K562 (cell line): ENCODE measurements around the gene PRKG1. TPM values are rescaled to one million over a fixed set of nuclear protein-coding genes. Genes with fewer than 3 reads are reported as not detected.

ENCODE experiments used
- CHD1 ChIP-seq: fragments of 200-600 bp; sonication (generic); IDR thresholded peaks from one replicate; pipeline ENCODE4 v1.6.1; 2012; ENCODE audit warnings: mild to moderate bottlenecking, moderate library complexity, low read length, inconsistent platforms
- GABPA ChIP-seq: fragments of 200-800 bp; sonication (Bioruptor generic); conservative IDR thresholded peaks from 2 replicates; pipeline ENCODE4 v1.6.1; 2016; ENCODE audit warnings: low read depth, missing genetic modification characterization, missing compliant biosample characterization
- SRSF3 ChIP-seq: fragments of 200-400 bp; formaldehyde crosslinking; IDR thresholded peaks from 2 replicates; pipeline ENCODE4 v1.6.1; 2016; ENCODE audit warnings: mild to moderate bottlenecking, low read length, moderate library complexity; ENCODE audit not compliant: insufficient read depth
- TCF3 ChIP-seq: sonication (generic); formaldehyde crosslinking; IDR thresholded peaks from 2 replicates; pipeline ENCODE4 v1.4.0; 2020; ENCODE audit warnings: mild to moderate bottlenecking, missing genetic modification reagents
- TRIM24 ChIP-seq, 2 experiments: fragments of 450-650 bp; IDR thresholded peaks; 2 replicates each; pipeline ENCODE4 v1.6.1; 2016
- ZBED1 ChIP-seq: IDR thresholded peaks from 2 replicates; pipeline ENCODE4 v1.6.1; 2014
- ZHX1 ChIP-seq: fragments of 150-350 bp; conservative IDR thresholded peaks from 2 replicates; pipeline ENCODE4 v1.6.1; 2014; ENCODE audit warnings: low read length
- ZKSCAN1 ChIP-seq: fragments of 150-350 bp; IDR thresholded peaks from 2 replicates; pipeline ENCODE4 v1.6.1; 2016; ENCODE audit warnings: low read depth, low read length
- ZNF717 ChIP-seq: fragments of 250-450 bp; sonication (Bioruptor Pico); IDR thresholded peaks from 2 replicates; pipeline ENCODE4 v1.5.0; 2021
- polyA plus RNA-seq, 8 experiments: library from polyadenylated mRNA; depleted of rRNA in 4 of 8; stranded (reverse) in 5 of 8; unstranded in 3 of 8; fragments of >200 nt; fragmentation: Nextera tagmentation in 2 of 8; fragmentation: Illumina TruSeq in 1 of 8; extraction: Ambion mirVana in 2 of 8; extraction: Trizol in 1 of 8; gene quantifications; 2 replicates each; pipeline versions ENCODE4 v1.2.1 to v1.2.3, GENCODE V29; 2011 to 2014; ENCODE audit warnings: inconsistent platforms in 1 of 8, missing spikeins in 1 of 8
- total RNA-seq, 7 experiments: library from RNA; depleted of rRNA in 6 of 7; stranded (reverse); fragments of >200 nt in 6 of 7; fragmentation: Illumina TruSeq in 2 of 7; extraction: Trizol in 2 of 7; gene quantifications; 2 replicates each; pipeline versions ENCODE4 v1.2.1 to v1.2.3, GENCODE V29; 2011 to 2021; ENCODE audit warnings: low replicate concordance in 1 of 7
- TF ChIP-seq, protein P1 (sequence below), 2 experiments: fragments of 450-650 bp in 1 of 2; IDR thresholded peaks; 2 replicates each; pipeline ENCODE4 v1.6.1; 2011 to 2017; ENCODE audit warnings: low read depth in 2 of 2, antibody characterized with exemption in 1 of 2, borderline replicate concordance in 1 of 2, low read length in 1 of 2, mild to moderate bottlenecking in 1 of 2, mixed read lengths in 1 of 2; ENCODE audit not compliant: control insufficient read depth in 1 of 2
- TF ChIP-seq, protein P2 (sequence below), 2 experiments: IDR thresholded peaks; 2 replicates each; pipeline ENCODE4 v1.6.1; 2012; ENCODE audit warnings: improper control_type of control experiment in 2 of 2, low read depth in 2 of 2, low read length in 2 of 2, borderline replicate concordance in 1 of 2
- TF ChIP-seq, protein P3 (sequence below), 3 experiments: fragments of 200-800 bp in 1 of 3; sonication (Bioruptor generic) in 1 of 3; sonication (generic) in 1 of 3; formaldehyde crosslinking in 1 of 3; IDR thresholded peaks; 2 replicates each; pipeline versions ENCODE4 v1.6.1 to v1.8.0; 2016 to 2022; ENCODE audit warnings: mild to moderate bottlenecking in 2 of 3, missing compliant biosample characterization in 2 of 3, missing genetic modification characterization in 2 of 3, missing genetic modification reagents in 1 of 3

Gene PRKG1
- total and polyA plus RNA-seq, 9 of the 15 experiments (the other 6 are each of a cell fraction or from before 2014, with no cell fraction given) = 0.22 TPM; not detected in 8

DNA sequence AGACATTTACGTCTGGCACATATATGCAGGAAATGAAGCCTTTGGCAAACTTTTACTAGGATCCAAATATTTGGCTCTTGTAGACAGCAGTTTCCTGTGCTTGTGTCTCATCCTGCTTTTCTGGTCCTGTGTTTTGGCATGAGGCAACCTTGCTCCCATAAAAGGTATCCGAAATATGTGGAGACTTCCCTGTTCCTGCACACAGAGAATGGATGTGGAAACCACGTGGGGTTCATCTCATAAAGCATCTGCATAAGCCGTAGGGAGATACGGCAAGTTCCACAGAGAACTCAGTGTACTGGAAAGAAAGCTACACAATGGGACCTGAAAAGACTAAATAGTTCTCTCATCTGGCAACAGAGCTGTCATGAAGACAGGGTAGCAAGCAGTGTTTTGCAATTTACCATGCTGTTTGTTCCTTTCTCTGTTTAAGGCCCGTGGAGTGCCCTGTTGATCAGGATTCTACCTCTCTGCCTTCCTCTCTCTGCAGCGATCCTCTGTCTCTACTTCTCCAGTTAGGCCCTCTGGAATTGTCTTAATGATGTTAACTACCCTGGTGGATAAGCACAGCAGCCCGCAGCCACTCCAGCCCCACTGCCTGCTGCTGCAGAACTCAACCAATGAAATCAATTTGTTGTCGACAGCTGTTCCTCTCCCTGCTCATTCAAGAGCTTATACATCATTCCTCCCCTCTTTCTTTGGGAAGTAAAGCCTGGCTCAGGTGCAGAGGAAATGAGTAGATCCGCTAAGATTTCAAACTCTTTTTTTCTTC, 331.5 kb downstream of the PRKG1 start (continued):
- TF ChIP-seq, protein P1, sequence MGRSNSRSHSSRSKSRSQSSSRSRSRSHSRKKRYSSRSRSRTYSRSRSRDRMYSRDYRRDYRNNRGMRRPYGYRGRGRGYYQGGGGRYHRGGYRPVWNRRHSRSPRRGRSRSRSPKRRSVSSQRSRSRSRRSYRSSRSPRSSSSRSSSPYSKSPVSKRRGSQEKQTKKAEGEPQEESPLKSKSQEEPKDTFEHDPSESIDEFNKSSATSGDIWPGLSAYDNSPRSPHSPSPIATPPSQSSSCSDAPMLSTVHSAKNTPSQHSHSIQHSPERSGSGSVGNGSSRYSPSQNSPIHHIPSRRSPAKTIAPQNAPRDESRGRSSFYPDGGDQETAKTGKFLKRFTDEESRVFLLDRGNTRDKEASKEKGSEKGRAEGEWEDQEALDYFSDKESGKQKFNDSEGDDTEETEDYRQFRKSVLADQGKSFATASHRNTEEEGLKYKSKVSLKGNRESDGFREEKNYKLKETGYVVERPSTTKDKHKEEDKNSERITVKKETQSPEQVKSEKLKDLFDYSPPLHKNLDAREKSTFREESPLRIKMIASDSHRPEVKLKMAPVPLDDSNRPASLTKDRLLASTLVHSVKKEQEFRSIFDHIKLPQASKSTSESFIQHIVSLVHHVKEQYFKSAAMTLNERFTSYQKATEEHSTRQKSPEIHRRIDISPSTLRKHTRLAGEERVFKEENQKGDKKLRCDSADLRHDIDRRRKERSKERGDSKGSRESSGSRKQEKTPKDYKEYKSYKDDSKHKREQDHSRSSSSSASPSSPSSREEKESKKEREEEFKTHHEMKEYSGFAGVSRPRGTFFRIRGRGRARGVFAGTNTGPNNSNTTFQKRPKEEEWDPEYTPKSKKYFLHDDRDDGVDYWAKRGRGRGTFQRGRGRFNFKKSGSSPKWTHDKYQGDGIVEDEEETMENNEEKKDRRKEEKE (IDR thresholded peaks at IDR 0.05; ENCODE audit: borderline replicate concordance in 1 of 2, control insufficient read depth in 1 of 2, low read depth in 2 of 2, low read length in 1 of 2) = no peak
- TF ChIP-seq, protein P2, sequence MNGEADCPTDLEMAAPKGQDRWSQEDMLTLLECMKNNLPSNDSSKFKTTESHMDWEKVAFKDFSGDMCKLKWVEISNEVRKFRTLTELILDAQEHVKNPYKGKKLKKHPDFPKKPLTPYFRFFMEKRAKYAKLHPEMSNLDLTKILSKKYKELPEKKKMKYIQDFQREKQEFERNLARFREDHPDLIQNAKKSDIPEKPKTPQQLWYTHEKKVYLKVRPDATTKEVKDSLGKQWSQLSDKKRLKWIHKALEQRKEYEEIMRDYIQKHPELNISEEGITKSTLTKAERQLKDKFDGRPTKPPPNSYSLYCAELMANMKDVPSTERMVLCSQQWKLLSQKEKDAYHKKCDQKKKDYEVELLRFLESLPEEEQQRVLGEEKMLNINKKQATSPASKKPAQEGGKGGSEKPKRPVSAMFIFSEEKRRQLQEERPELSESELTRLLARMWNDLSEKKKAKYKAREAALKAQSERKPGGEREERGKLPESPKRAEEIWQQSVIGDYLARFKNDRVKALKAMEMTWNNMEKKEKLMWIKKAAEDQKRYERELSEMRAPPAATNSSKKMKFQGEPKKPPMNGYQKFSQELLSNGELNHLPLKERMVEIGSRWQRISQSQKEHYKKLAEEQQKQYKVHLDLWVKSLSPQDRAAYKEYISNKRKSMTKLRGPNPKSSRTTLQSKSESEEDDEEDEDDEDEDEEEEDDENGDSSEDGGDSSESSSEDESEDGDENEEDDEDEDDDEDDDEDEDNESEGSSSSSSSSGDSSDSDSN (IDR thresholded peaks at IDR 0.05; ENCODE audit: borderline replicate concordance in 1 of 2, low read depth in 2 of 2, low read length in 2 of 2) = no peak
- TF ChIP-seq ZKSCAN1 = no peak
- TF ChIP-seq TCF3 (CRISPR knock-in tag) = no peak
- TF ChIP-seq ZNF717 = no peak
- TF ChIP-seq CHD1 = no peak
- TF ChIP-seq ZHX1 = no peak
- no peak for TF ChIP-seq ZBED1
- no peak for TF ChIP-seq SRSF3
- TF ChIP-seq TRIM24 (IDR thresholded peaks at IDR 0.05) = no peak
- TF ChIP-seq, protein P3, sequence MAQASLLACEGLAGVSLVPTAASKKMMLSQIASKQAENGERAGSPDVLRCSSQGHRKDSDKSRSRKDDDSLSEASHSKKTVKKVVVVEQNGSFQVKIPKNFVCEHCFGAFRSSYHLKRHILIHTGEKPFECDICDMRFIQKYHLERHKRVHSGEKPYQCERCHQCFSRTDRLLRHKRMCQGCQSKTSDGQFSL (CRISPR knock-in tag; IDR thresholded peaks at IDR 0.05) = no peak
- TF ChIP-seq, protein P3 (tag; IDR thresholded peaks at IDR 0.05) = no peak
- no peak for TF ChIP-seq GABPA (tag)
